Effector CD8-positive, alpha-beta T cell (primary cell): ENCODE measurements around the gene SLC6A13.
"Not testable (repeated sequence)": the region's sequence is repeated elsewhere in the genome, so short reads cannot be mapped to it uniquely, and the experiment has no call there.

Experiments
- DNase-seq: peaks from one replicate; lab custom pipeline; 2025; lab: John Stamatoyannopoulos, UW

Gene SLC6A13

DNA sequence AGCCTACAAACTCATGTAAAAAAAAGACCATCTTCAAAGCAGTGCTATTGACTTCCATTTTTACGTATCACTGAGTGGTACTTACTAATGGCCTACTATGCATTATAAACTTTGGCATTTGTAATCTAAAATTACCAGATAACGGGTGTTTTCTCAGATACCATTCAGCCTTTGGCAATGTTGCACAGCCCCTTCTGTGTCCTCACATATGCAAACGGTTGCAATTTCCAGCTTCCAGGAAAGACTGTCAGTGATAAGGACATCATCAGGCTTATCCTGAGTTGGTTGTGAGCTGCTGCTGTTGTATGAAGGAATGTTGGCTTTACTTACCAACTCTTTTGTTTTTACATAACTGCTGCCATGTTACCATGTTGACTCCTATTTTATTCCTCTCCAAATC lies 1.6 kb upstream of the SLC6A13 start:
- no peak for DNase-seq

GRCh38 chr12:263574-263973 lies 938 bp upstream of the SLC6A13 start:
- DNase-seq = no peak

- DNase-seq = no peak
These were observed 523 bp downstream of the SLC6A13 start for GRCh38 chr12:262113-262512.

- DNase-seq = no peak
These were observed 4.9 kb downstream of the SLC6A13 start for GRCh38 chr12:257521-258321.

DNA sequence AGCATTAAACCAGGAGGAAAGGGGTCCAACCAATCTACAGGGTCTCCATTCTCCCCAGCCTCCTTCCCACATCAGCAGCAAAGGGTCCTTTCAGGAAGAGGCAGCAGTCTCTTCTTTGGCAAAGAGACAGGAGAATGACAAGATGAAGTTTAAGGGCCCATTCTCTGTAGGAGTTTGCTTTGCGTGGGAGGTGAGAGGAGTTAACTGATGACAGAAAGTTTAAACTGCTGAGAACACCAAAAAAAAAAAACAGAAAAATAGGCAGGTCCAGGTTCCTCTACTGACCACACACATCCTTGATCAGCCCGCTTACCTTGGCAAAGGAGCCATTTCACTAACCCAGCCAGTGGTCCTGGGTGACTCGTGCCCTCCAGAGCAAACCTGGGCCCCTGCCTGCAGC lies 5.7 kb downstream of the SLC6A13 start:
- DNase-seq = no peak

DNA sequence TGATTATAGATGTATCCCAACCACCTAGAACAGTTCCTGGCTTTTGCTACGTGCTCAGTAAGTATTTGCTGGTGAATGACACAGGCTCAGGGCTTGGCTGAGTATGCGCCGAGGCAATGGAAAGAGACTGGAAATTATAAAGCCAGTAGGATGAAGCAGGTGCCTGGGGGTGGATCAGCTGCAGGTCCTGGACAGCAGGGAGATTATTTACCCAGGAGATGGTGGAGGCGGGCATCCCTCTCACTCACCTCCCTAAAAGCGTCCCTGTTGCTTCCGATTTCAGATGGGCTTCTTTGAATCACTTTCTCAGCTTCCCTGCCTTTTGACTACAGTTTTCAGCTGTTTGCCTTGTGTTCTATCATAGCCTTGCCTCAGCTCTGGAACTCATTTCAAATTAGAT lies 6.4 kb downstream of the SLC6A13 start:
- DNase-seq = no peak

- DNase-seq = no peak
These were observed 7.7 kb downstream of the SLC6A13 start for GRCh38 chr12:254912-255311.

DNA sequence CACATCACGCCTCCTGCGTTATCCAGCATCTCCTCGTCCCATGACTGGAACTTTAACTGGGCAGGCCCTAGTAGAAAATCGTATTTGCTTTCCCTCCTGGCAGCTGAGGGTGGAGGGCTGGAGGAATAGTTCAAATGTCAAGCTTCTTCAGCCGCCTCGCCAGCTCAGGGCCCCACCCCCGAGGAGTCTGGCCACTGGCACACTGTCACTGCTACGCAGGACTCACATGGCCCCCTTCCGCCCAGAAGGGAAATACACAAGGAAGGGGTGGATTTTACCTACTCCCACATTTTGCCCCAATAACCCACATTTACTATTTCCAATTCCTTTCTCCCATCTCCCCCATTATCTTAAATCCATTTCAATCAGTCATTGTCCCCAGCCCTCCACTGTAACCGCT lies 8.6 kb downstream of the SLC6A13 start:
- no peak for DNase-seq

- DNase-seq = no peak
These were observed 9.4 kb downstream of the SLC6A13 start for GRCh38 chr12:253116-253831.

- DNase-seq = no peak
These were observed 10.0 kb downstream of the SLC6A13 start for GRCh38 chr12:252636-253035.

DNA sequence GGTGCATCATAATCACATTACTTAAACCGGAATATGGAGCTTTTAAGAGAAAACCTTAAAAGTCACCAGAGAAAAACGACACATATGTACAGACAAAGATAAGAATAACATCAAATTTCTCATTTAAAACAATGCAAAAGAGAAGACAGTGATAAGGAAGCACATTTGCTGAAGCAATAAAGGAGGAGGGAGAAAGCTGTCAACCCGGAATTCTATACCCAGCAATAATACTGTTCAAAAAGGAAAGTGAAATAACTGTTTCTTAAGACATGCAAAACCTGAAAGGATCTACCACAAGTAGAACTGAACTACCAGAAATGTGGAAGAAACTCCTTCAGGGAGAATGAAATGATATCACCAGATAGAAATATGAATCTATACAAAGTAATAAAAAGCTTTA lies 15.4 kb downstream of the SLC6A13 start:
- DNase-seq = no peak

DNA sequence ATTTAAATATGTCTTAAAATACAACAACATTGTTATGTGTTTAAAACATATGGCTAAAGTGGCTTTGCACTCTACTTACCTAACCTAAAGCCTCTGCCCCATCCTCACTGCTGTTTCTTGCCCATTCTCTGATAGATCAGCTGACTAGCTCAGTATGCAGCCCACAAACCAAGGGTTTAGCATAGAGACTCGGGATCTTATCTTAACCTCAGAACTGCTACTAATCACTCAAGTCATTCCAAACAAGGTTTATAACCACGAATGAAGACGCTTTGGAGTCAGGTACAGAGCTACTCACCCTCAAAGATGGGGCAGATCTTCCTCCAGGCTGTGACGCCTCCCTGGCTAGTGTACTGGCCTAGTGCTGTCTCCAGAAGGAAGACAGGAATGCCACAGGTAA lies 19.3 kb downstream of the SLC6A13 start:
- no peak for DNase-seq

DNA sequence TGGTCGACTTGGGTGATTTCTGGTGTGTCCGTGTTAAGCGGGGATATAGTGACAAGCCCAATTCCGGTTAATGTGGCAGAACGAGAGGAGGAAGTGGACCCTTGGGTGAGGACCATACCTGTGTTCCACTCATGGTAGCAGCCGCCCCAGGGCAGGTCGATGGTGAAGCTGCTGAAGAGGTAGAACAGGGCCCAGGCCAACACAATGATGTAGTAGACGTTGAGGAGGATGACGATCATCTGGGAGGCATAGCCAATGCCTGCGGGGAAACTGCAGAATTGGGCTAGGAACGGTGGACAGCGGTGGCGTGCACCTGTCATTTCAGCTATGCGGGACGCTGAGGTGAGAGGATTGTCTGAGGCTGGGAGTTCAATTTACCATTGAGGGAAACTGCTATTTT lies 20.1 kb downstream of the SLC6A13 start:
- no peak for DNase-seq

- no peak for DNase-seq
These were observed 21.4 kb downstream of the SLC6A13 start for GRCh38 chr12:241266-241665.

DNA sequence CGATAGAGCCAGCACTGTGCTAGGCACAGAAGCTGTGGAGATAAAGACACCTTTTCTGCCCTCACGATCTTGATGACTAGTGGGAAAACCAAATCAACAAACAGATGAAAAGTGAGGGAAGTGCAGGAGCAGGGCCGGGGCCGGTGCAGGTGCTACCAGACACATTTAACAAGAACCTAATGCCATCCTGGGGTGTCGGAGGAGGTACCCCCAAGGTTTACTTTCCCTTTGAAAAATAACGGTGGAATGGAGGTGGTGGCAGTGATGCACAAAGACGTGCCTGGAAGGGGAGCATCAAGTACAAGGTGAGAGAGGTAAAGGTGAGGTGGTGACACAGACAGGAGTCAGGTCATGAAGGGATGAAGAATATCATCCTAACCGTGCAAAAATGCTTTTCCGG lies 22.1 kb downstream of the SLC6A13 start:
- DNase-seq = no peak

- DNase-seq = no peak
These were observed 23.8 kb downstream of the SLC6A13 start for GRCh38 chr12:238736-239398.

DNA sequence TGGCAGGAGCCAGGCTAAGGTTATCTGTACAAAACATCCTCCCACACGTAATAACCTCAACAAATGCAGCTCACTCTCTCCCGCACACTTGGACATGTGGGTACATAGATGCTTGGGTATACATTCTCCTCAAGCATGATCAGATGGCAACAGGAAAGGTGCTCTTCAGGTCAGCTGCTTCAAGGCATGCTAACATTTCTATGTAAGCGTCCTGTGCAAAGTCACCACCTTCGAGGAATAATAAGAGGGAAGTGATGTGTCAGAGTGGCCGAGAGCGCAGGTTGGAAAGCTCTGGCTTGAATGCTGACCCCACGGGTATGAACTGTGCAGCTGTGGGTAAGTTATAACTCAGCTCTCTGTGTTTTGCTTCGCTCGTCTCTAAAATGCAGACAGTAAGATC lies 24.5 kb downstream of the SLC6A13 start:
- no peak for DNase-seq

DNA sequence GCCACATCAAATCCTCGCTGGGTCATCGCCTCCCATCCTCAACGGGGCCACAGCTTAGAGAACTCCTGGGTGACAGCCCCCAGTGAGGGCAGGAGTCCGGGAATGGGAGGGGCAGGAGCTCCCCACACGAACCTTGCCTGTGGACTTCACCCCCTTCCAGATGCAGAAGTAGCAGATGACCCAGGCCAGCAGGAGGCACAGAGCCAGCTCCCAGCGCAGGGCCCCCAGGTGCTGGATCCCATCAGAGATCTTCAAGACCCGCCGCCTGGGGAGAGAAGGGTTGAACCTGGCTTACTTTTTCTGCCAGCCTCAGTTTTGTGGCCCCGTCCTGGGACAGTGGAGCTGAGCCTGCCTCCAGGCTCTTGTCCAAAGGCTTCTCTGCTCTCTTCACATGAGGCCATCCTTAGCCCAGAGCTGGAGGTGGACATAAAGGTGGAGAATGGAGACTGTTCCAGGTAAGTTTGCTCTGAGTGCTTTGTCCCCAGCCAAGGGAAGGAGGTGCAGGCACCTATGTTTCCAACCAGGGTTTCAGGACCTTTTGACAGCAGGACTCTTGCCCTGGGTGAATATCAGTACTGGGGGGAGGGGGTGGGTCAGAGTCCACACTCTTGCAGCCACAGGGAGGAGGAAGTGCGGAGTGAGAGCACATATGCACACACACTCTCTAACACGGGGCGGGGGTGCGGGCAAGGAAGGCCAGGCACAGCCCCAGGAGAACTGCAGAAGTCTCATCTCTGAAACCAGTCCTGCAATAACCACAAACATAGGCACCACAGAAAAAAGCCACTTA lies 25.4 kb downstream of the SLC6A13 start:
- DNase-seq = no peak

- DNase-seq = no peak
These were observed 26.2 kb downstream of the SLC6A13 start for GRCh38 chr12:236445-236844.

DNA sequence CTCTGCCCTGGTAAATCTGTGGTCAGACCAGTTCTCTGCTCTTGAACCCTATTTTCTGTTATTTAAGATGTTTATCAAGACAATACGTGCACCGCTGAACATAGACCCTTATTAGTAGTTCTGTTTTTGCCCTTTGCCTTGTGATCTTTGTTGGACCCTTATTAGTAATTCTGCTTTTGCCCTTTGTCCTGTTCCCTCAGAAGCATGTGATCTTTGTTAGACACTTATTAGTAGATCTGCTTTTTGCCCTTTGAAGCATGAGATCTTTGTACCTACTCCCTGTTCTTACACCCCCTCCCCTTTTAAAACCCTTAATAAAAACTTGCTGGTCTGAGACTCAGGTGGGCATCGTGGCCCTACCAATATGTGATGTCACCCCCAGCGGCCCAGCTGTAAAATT lies 26.7 kb downstream of the SLC6A13 start:
- DNase-seq = not testable (repeated sequence)

- no peak for DNase-seq
These were observed 27.7 kb downstream of the SLC6A13 start for GRCh38 chr12:234891-235415.

- no peak for DNase-seq
These were observed 28.6 kb downstream of the SLC6A13 start for GRCh38 chr12:234019-234418.
